Right renal cortex interstitium (tissue), 3 donors: Measurements from ENCODE around the gene SH2D4B. TPM values are rescaled to one million over a fixed set of nuclear protein-coding genes. Genes with fewer than 3 reads are reported as not detected.
"Not testable (repeated sequence)": the region's sequence is repeated elsewhere in the genome, so short reads cannot be mapped to it uniquely, and the experiment has no call there.

Experiments used
- DNase-seq, 3 donors: peaks; one replicate each; pipeline ENCODE4 v3.0.0-alpha.2; 2013; ENCODE audit warnings: low read depth in 3 of 3, low spot score in 2 of 3
- polyA plus RNA-seq, 3 donors: library from polyadenylated mRNA; unstranded; fragments of 120-200 nt; gene quantifications; one replicate each; pipeline ENCODE4 v1.2.1, GENCODE V29; 2013; ENCODE audit not compliant: insufficient read length in 3 of 3

Gene SH2D4B
- polyA plus RNA-seq, 3 donors: 0.04 to 0.14 (median 0.12) TPM

DNA sequence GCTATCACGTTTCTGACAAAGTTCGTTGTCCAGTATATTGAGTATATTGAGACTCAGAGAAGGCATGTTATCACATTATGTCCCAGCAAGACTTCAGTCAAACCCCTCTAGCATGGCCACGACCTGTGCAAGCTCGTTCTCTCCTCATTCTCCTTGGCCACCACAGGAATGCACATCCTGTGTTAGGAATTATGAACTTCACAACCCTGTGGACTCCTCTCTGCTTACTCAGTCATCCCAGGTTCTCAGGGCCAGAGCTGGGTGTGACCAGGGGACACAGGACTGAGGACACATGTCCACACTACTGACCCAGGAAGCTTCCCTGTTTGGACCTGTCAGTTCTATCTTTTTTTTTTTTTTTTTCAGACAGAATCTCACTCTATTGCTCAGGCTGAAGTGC lies 4.4 kb downstream of the SH2D4B start:
- no peak for DNase-seq

DNA sequence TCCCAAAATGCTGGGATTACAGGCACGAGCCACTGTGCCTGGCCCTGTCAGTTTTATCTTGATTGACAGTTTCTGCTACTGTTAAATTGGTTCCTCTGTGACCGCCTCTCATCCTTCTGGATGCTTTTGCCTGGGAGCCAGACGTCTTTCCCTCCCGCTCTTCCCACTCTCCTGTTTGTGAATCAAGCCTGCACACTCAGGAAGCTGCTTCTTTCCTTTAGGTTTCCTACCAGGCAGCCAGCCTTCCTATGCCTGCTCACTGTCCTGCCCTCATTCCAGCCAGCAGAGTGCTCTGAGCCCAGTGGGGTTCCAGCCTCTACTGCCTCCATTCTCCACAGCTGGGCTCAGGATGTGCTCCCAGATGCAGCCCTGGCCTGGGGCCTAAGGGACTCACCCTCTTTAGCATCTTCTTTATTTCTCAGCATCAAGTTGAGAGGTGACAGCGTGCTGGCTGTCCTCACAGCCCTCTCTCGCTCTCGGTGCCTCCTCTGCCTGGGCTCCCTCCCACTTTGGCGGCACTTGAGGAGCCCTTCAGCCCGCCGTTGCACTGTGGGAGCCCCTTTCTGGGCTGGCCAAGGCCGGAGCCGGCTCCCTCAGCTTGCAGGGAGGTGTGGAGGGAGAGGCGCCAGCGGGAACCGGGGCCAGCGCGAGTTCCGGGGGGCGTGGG lies 5.1 kb downstream of the SH2D4B start:
- DNase-seq: no peak

DNA sequence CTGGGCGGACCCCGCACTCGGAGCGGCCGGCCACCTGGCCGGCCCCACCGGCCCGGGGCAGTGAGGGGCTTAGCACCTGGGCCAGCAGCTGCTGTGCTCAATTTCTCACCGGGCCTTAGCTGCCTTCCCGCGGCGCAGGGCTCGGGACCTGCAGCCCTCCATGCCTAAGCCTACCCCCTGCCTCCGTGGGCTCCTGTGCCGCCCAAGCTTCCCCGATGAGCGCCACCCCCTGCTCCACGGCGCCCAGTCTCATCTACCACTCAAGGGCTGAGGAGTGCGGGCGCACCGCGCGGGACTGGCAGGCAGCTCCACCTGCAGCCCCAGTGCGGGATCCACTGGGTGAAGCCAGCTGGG lies 5.6 kb downstream of the SH2D4B start:
- not testable (repeated sequence) for DNase-seq

DNA sequence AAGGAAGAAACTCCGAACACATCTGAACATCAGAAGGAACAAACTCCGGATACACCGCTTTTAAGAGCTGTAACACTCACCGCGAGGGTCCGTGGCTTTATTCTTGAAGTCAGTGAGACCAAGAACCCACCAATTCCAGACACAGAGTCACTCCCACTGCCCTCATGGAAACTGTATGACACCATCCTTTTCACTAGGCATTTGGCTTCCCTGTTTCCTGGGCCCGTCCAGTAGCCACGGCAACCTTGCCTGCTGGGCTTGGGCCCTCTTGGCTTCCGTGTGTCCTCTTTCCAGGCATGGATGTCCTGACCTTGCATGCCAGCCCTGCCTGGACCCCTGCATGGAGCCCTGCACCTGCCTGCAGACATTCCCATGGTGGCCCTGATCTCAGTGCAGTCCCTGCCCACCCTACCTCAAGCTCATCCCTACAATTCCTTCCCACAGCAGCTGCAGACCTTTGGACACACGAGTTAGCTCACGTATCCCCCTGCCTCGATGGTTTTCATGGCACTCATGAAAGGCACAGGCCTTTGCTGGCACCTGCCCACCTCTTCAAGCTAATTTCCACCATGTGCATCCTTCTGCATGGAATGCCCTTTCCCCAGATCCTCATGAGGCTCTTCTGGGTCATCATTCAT lies 6.7 kb downstream of the SH2D4B start:
- no peak for DNase-seq

DNA sequence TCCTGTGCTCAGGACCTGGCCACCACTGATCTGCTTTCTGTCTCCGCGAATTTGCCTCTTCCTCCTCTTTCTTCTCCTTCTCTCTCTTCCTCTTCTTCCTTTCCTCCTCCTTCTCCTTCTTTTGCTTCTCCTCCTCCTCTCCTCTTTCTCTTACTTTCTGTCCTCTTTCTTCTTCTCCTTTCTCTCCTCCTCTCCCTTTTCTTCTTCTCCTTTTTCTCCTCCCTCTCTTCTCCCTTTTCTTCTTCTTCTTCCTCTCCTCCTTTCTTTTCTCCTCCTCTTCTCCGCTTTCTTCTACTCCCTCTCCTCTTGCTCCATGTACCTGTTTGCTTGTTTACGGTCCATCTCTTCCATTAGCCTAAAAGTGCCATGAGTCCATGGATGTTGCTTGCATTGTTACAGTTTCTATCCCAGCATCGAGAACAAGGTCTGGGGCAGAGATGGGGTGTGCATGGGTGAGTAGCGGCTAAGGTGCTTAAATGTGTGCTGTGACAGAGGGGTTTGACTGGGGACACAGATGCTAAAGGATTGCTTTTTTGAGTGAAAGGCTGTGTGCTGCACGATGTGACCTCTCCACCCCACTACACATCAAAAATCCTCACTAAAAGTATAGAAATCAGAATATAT lies 7.7 kb downstream of the SH2D4B start:
- no peak for DNase-seq

DNA sequence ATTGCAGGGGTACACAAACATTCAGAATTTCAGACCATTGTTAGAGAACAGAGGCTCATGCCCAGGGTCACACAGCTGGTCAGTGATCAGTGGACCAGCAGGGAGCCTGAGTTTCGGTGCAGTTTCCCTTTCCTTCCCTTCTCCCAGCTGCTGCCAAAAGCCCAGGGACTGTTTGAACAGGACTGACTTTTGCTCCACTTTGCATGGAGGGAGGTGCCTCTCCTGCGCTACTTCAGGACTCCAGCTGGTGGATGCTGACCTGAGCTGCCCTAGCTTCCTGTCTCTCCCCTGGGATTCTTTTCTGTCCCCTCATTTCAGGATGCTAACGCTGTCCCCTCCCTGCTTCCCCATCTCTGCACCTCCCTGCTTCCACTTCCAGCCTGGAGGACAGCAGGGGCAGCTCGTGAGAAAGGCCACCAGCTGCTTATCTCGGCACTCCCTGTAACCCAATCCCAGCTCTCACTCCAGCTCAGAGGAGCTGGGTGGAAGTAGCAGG lies 14.5 kb downstream of the SH2D4B start:
- no peak for DNase-seq

DNA sequence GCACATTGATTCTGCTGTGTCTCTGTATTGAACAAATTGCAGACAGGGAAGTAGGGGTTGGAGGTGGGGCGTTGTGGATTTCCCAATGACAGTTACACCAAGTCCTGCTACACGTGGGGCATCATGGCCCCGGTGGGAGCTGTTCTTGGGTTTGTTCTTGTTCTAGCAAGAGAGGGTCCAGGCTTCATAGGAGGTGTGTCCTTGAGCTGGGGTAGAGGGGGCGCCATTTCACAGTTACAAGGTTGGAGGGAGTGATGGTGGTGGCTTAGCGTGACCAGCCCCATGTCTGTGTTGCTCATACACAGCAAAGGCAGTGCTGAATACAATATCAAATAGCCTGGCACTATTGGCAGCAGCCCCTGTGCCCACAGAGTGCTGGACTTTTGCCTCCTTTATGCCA lies 15.7 kb downstream of the SH2D4B start:
- no peak for DNase-seq

DNA sequence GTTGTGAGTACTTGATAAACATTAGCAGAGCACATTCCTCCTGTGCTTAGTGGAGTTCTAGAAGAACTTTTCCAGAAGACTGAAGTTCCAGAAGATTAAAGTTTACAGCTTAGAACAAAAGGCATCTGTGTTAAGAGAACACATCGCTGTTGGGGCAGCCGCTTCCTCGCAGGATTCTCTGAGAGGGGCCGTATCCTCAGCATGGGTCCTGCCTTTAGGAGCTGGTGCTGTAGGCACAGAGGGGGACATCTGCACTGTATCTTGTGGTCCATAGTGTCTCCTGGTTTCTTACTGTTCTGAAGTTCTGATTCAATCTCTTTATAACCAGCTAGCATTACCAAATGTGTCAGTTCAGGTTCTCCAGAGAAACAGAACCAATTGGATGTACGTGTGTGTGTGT lies 16.3 kb downstream of the SH2D4B start:
- no peak for DNase-seq

DNA sequence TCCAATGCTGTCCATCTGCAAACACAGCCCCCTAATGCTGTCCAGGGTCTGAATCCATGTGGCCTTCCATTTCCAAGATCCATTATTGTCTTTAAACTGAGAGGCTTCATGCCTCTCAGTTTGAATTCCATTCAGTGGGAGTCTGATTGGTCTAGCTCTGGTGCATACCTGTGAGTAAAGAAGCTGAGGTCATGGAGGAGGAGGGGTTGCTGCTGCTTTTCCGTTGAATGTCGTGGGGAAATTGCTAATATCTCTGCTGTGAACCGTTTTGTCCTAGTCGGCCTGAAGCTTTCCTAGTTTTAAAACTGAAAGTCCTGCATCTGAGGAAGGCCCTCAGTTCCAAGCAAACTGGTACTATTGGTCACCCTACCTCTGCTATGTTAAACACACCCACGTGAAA lies 17.7 kb downstream of the SH2D4B start:
- no peak for DNase-seq

DNA sequence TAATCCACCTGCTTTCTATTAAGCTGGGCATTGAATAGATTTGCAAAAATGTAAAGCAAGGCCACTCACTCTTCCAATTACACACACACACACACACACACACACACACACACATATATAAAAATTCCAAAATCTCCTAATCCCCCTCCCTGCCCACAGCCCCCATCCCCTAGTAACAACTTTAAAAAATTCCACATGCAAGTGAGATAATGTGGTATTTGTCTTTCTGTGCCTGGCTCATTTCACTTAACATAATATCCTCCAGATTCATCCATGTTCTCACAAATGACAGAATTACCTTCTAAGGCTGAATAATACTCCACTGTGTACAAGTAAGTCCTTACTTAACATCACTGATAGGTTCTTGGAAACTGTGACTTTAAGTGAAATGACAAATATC lies 24.2 kb downstream of the SH2D4B start:
- DNase-seq: no peak

DNA sequence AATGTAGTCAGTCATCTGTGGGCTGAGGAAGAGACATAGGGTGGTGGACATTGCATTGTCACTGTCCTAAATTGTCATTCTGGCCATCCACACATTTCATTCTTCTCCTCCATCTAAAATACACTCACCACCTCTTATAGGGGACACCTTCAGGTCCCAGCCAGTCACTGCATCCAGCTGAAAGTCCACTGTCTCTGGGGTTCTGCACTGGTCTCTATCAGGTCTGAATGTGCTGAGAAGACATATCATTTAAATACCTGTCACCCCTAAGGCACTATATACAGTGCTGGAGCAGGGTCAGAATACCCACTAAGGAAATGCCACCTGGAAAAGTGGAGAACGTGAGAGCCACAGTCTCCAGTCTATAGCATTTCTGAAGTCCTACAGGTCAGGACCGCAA lies 29.6 kb downstream of the SH2D4B start:
- DNase-seq: no peak

DNA sequence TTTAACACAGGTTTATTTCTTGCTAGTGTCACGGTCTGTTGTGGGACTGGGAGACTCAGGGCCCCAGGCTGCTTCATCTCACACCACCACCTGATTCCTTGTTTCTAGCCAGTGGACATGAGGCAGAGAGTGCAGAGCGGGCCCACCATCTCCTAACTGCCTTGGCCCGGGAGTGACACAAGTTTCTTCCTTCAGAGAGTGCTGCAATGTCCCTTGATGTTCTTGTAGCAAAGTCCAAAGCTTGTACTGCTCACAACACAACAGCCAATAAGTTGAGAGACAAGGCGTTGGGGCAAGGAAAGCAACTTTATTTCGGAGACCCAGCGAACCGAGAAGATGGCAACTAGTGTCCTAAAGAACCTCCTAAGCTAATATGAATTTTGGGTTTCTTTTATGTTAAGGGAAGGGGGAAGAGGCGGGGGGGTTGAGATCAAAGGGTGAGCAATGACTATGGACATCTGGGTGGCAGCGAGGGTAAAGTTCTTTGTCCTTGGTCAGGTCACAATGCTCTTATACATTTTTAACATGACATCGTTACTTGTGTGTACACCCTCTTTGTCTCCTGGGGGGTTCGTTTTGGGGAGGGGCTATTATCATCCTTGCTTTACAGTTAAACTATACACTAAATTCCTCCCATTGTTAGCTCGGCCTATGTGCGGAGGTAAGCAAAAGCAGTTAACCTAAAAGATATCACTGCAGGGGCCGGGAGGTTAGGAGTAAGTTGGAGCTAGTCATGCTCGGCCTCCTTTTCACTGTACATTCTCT lies 31.6 kb downstream of the SH2D4B start:
- DNase-seq: no peak

DNA sequence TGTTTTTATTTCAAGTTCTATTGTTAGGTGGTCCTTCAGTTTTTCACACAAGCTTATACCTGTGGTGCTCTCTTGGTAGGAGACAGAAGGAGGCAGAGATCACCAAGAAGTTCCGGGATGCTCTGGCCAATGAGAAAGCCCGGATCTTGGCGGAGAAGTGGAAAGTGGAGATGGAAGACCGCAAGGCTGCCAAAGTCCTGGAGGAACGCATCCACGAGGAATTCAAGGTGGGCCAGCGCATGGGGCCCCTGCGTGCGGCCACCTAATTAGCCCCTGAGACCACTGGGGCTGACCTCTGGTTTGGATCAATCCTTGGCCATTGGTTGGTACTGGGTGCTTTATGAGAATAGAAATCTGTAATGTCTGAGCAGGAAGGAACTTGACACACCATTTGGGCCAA lies 33.6 kb downstream of the SH2D4B start:
- no peak for DNase-seq

DNA sequence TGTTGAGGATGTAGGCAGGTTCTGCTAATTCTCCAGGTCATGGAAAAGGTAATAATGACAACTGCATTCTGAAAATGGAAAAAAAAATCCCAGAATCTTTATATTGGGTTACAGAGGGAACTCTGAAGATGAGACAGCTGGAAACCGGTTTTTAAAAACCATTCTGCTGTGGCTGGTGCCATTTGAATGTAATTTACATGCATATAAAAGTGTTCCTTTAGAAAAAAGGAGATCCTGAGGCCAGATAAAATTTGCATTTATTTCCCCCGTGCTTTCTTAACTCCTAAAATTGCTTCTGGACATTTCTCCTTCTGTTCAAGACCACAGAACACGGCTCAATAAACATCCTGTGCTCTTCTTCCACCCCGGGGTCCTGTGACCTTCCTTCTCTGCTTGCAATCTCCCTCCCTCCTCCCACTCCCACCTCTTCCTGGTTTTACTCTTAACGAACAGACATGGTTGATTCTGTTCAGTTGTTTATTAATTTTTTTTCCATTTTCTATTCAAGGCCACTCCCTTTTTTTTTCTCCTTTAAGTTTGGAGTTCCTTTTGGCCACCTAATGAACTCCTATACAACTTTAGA lies 41.6 kb downstream of the SH2D4B start:
- DNase-seq: no peak

DNA sequence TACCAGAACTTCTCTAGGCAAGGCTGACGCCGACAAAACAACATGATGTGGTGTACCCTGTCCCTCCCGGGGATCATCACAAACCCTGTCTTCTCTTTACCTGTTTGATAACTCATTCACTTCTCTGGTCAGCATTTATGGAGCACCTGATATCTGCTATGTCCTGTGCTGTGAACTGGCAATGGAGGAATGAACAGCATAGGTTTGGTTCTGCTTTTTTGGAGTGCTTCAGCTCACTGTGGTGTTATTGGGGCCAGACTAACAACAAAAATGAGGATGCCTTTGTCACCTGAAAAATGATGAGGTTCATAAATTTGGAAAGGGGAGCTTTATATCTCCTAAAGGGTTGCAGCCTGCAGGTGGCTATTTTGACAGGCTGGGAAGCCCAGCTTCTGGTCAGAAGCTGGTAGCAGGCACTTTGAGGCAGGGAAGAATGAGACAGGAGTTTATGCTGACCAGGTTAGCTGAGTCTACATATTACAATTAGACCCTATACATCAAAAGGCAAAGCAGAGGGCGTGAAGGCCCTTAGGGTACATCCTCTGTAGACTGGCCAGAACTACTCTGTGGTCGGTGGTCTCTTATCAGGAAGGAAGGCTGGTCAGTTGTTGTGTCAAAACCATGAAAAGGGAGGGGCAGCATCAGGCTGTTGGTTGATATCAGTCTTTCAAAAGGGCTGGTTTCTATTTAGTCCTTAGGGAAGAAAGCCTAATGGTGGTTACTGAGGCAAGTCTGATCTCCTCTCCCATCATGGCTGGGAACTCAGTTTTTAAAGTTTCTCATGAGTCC lies 42.3 kb downstream of the SH2D4B start:
- DNase-seq: no peak

DNA sequence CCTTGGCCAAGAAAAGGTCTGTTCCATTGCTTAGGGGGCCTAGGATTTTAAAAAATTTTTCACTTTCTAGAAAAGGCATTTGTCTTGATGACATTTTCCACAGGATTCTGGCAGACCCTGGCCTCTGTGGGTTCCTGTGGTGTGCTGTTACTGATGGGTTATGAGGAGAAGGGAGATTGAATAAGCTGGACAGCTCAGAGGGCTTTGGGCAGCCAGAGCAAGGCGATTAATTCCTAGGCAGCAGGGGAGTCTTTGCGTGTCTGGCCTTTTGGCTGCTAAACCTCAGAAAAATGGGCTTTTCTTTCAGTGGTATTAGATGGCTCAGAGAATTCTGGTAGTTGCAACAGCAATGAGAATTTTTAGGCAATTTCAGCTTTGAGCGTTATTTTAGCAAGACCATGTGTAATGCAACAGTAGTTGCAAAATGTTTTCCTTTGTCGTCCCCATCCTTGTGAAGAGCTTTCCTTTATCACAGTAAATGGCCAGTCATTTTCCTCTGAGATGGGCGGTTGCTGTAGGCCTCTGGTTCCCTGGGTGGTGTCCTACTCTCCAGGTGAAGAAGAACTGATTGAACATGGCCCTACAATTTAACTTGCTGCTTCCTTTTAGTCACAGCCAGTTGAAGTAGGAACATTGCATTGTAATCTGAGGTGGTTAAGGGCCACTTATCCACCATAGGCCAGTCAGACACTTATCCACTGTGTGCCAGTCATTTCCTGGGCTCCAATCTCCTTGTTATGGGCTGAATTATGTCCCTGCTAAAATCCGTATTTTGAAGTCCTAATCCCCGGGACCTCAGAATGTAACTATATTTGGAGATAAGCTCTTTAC lies 43.2 kb downstream of the SH2D4B start:
- DNase-seq: no peak

DNA sequence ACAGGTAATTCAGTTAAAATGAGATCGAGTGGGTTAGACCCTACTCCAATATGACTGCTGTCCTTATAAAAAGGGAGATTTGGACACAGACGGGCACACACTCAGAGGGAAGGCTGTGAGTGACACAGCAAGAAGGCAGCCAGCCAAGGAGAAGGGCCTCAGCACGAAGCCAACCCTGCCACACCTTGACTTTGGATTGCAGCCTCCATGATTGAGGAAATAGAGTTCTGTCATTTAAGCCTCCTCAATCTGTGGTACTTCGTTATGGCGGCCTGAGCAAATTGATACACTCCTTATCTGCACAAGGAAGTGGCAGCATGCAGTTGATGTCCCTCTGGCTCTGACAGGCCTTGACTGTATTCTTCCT lies 43.8 kb downstream of the SH2D4B start:
- no peak for DNase-seq

DNA sequence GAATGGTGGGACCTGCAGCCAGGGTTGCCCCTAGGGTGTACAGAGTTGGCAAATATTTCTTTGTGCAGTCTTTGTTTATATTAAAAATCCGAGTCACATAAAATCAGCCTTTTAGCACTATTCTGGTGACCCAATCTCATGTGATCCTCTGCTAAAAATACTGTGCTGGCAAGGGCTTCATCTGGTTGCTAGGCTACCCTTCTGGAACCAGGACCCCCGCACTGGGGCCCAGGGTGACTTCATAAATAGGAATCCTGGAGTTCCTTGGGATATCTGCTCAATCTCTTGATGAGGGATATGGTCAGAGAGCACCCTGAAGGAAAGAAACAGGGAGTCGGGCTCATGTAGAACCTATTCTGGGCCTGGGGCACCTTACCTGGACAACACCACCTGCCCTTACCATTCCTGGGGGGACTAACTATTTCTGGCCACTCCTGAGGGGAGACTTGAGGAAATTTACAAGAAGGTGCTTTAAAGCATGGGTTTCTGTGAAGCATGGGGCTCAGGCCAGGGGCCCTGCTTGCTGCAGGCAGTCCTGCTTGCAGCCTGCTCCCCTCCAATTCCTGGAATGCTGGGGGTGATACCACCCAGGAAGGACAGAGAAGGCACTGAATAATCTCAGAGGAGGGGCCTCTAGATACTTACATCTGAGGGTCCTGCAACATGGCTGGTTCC lies 44.7 kb downstream of the SH2D4B start:
- no peak for DNase-seq

DNA sequence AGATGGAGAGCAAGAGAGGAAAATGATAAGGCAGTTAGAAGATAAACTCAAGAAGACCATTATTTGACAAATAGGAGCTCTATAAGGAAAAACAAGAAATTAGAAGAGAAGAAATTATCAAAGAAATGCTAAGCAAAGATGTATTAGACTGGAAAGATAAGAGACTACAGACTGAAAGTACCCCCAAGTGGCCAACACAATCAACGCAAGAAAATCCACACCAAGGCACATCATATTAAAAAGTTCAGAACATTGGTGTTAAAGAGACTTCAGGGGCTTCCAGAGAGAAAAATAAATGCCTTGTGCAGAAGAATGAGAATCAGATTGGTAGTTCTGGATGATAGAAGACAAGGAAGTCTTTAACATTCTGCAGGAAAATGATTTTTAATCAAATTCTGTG lies 46.0 kb downstream of the SH2D4B start:
- DNase-seq: no peak
